Activated CD4-positive, alpha-beta T cell treated with anti-CD3 and anti-CD28 coated beads, Interleukin-2, Interleukin-6, amounts not matched to agents 100 ng/mL and 50 ng/mL, durations not matched to agents 16 hours and 8 hours (primary cell): ENCODE data around the gene IFNA17.
"Not testable (repeated sequence)": the region's sequence is repeated elsewhere in the genome, so short reads cannot be mapped to it uniquely, and the experiment has no call there.

Experiments used
- DNase-seq: peaks from one replicate; pipeline ENCODE4 v3.0.0-alpha.2; 2020

The IFNA17 gene

DNA sequence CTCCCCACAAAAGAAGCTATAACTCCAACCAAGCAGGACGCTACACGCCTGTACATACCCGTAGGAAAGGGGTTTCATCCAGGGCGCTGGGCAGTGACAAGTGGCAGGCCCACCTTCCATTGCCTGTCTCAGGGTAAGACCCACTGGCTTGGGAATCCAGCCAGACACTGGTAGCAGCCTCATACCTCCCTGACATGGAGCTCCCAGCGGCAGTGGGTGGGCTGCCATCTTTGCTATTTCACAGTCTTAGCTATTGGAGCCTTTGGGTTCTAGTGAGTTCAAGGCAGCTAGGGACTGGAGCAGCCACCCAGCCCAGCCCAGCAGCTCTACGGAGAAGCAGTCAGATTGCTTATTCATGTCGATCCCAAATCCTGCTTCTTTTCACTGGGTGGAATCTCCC lies 17.7 kb downstream of the IFNA17 start:
- DNase-seq, result no peak

DNA sequence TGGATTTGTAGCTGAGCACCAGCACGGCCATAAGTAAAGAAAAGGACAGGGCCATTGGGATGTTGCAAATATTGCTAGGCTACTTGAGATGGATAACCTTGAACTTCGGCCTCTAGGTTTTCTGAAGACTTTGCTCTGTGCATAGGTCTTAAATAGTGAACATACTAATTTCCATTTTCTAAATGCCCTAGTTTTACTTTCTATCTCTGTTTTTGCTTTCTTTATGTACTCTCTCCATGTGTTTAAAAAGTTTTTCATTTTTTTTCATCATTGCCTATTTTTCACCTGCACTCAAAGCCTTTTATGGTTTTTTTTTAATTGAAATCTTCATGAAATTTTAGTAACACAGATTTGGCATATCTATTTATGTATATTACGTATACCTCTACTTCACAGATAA lies 21.0 kb downstream of the IFNA17 start, which contains the start of gene IFNA10:
Gene IFNA10 (minus strand): TSS at position 101 of the 400 bp plus-strand sequence. CDS start 46 bp downstream, at position 55.
- not testable (repeated sequence) for DNase-seq

DNA sequence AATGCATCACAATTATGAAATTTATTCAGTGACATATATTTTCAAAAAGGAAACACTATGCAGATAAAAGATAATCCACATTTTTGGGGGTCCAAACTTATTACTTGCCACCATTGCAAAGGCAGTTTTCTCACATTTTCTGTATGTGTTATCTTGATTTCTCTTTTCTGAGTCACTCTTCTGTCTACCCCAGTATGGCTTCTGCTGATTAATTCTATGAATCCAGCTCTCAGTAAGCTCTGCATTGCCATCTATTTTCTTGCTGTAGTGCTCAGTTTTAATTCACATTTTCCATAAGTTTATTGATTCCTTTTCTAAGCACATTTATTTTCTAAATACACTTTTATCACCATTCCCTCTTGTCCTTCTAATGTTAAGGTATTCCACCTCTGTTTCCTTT lies 22.8 kb downstream of the IFNA17 start:
- peak; percentile 24 for DNase-seq

DNA sequence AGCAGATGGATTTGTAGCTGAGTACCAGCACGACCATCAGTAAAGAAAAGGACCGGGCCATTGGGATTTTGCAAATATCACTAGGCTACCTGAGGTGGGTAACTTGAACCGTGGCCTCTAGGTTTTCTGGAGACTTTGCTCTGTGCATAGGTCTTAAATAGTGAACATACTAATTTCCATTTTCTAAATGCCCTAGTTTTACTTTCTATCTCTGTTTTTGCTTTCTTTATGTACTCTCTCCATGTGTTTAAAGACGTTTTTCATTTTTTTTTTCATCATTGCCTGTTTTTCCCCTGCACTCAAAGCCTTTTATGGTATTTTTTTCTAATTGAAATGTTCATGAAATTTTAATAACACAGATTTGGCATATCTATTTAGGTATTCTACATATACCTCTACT lies 25.9 kb downstream of the IFNA17 start, which contains the start of gene IFNA7:
Gene IFNA7 (minus strand): TSS at position 101 of the 400 bp plus-strand sequence. CDS start 40 bp downstream, at position 61.
- not testable (repeated sequence) for DNase-seq

DNA sequence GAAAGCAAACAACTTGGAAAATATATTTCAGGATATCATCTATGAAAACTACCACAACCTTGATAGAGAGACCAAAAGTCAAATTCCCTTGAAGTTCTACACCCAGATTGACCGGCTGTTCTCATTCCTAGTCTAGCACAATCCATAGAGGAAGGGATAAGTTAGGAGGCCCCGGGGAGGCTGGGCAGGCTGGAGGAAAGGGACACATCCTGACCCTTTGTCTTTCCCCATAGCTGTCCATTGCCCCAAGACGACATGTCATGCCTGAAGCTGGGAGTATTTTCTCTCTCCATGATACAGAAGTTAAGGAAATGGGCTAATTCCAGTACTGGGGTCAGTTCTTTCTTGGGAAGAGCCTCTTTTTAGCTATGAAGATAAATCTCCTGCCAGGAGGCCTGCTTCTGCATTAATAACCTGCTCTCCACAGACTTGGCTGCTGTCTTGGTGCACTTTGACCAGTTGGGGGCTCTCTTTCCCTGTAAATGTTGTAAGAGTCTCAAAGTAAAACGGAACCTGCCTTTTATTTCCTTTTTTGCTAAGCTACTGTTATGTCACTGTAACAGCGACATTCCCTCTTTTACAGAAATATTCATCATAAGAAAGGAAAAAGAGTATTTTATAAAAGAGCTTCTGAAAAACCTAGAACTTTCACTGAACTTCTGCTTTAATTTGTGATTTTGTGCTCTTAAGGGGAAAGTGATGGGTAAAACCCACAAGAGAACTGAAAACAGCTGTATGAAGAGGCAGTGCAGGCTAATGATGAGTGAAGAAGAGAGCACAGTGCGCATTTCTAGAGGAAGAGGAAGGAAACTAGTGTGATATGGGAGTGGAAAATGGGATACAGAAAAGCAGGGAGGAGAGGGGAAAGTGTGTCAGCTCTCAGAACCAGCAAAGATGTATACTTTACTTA lies 32.9 kb downstream of the IFNA17 start:
- peak; percentile 72 for DNase-seq

DNA sequence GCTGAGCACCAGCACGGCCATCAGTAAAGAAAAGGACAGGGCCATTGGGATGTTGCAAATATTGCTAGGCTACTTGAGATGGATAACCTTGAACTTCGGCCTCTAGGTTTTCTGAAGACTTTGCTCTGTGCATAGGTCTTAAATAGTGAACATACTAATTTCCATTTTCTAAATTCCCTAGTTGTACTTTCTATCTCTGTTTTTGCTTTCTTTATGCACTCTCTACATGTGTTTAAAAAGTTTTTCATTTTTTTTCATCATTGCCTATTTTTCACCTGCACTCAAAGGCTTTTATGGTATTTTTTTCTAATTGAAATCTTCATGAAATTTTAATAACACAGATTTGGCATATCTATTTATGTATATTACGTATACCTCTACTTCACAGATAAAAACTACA lies 40.5 kb downstream of the IFNA17 start, which contains the start of gene IFNA4:
Gene IFNA4 (minus strand): TSS at position 101 of the 400 bp plus-strand sequence. CDS start 56 bp downstream, at position 45.
- DNase-seq, result not testable (repeated sequence)

DNA sequence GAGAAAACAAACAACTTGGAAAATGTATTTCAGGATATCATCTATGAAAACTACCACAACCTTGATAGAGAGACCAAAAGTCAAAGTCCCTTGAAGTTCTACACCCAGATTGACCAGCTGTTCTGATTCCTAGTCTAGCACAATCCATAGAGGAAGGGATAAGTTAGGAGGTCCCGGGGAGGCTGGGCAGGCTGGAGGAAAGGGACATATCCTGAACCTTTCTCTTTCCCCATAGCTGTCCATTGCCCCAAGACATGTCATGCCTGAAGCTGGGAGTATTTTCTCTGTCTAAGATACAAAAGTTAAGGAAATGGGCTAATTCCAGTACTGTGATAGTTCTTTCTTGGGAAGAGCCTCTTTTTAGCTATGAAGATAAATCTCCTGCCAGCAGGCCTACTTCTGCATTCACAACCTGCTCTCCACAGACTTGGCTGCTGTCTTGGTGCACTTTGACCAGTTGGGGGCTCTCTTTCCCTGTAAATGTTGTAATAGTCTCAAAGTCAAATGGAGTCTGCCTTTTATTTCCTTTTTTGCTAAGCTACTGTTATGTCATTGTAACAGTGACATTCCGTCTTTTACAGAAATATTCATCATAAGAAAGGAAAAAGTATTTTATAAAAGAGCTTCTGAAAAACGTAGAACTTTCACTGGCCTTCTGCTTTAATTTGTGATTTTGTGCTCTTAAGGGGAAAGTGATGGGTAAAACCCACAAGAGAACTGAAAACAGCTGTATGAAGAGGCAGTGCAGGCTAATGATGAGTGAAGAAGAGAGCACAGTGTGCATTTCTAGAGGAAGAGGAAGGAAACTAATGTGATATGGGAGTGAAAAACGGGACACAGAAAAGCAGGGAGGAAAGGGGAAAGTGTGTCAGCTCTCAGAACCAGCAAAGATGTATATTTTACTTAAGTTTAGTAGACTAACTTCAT lies 44.9 kb downstream of the IFNA17 start:
- peak; percentile 49 for DNase-seq
